ENCODE data around the gene YEATS4. TPM values are rescaled to one million over a fixed set of nuclear protein-coding genes. Genes with fewer than 3 reads are reported as not detected.

Gene YEATS4
- total RNA-seq, 2 experiments from 2014 or later = 26.2 TPM

- no peaks in the 10 kb centered on the region for H3K9me3 ChIP-seq (ENCODE audit: control insufficient read depth in 1 of 2, insufficient read depth in 1 of 2, low read length in 2 of 2)
- no peak for DNase-seq
- H3K4me1 Mint-ChIP-seq (ENCODE audit: low read depth) = peaks cover 18% of the 10 kb centered on the region
- no peaks in the 10 kb centered on the region for H3K27me3 ChIP-seq (ENCODE audit: control insufficient read depth in 1 of 2, insufficient read depth in 2 of 2, low read length in 2 of 2)
- ATAC-seq (ENCODE audit: poor library complexity) = no peak
- H3K4me3 Mint-ChIP-seq = no peak overlapping the region
- H3K4me1 ChIP-seq (ENCODE audit: insufficient read depth, low read length) = no peaks in the 10 kb centered on the region
- no peaks in the 10 kb centered on the region for H3K27me3 Mint-ChIP-seq
- H3K36me3 ChIP-seq (ENCODE audit: insufficient read depth, low read length) = peaks cover 59% of the 10 kb centered on the region
- ChIA-PET CTCF (interaction anchor here (0.8 kb wide), 1 partner anchor 17 kb away, joined by 3 read pairs; no protein-coding TSS in a partner anchor), POLR2A (no interaction called here)
- no peak overlapping the region for H3K27ac Mint-ChIP-seq
- no peak overlapping the region for H3K27ac ChIP-seq (ENCODE audit: low read depth in 1 of 2, low read length in 2 of 2)
- H3K36me3 Mint-ChIP-seq (ENCODE audit: low read depth) = peaks cover 79% of the 10 kb centered on the region
- TF ChIP-seq CTCF (IDR thresholded peaks at IDR 0.05) = no peak
- intact Hi-C loops (cut with DNase I, micrococcal nuclease) = no loop called here
- no peak overlapping the region for H3K4me3 ChIP-seq (ENCODE audit: low read length)
- H3K9me3 Mint-ChIP-seq = no peaks in the 10 kb centered on the region
Observed at GRCh38 chr12:69368171-69368570, 8.6 kb downstream of the YEATS4 start.

- Histone ChIP-seq H3K4me1 (ENCODE audit: insufficient read depth, low read length) (no peaks in the 10 kb centered on the region), H3K36me3 (ENCODE audit: insufficient read depth, low read length) (peaks cover 19% of the 10 kb centered on the region), H3K27me3 (ENCODE audit: control insufficient read depth in 1 of 2, insufficient read depth in 2 of 2, low read length in 2 of 2) (no peaks in the 10 kb centered on the region), H3K4me3 (ENCODE audit: low read length) (no peak overlapping the region), H3K9me3 (ENCODE audit: control insufficient read depth in 1 of 2, insufficient read depth in 1 of 2, low read length in 2 of 2) (no peaks in the 10 kb centered on the region), H3K27ac (ENCODE audit: low read depth in 1 of 2, low read length in 2 of 2) (no peak overlapping the region)
- Mint-ChIP-seq H3K9me3 (no peaks in the 10 kb centered on the region), H3K36me3 (ENCODE audit: low read depth) (peaks cover 65% of the 10 kb centered on the region), H3K27ac (no peak overlapping the region), H3K27me3 (no peaks in the 10 kb centered on the region), H3K4me1 (ENCODE audit: low read depth) (peaks cover 4% of the 10 kb centered on the region), H3K4me3 (no peak overlapping the region)
- ChIA-PET CTCF (interaction anchor here (0.9 kb wide), 1 partner anchor 11 kb away, joined by 3 read pairs; no protein-coding TSS in a partner anchor), POLR2A (no interaction called here)
- intact Hi-C loops (cut with DNase I, micrococcal nuclease) = no loop called here
- ATAC-seq (ENCODE audit: poor library complexity) (no peak), DNase-seq (no peak)
- TF ChIP-seq CTCF (IDR thresholded peaks at IDR 0.05) = no peak
Observed at GRCh38 chr12:69383074-69383473, 23.5 kb downstream of the YEATS4 start.

GRCh38 chr12:69385038-69385437 lies 25.5 kb downstream of the YEATS4 start:
- no peak for DNase-seq
- no peaks in the 10 kb centered on the region for H3K9me3 Mint-ChIP-seq
- no peaks in the 10 kb centered on the region for H3K27me3 ChIP-seq (ENCODE audit: control insufficient read depth in 1 of 2, insufficient read depth in 2 of 2, low read length in 2 of 2)
- no peaks in the 10 kb centered on the region for H3K27me3 Mint-ChIP-seq
- ATAC-seq (ENCODE audit: poor library complexity) = no peak
- ChIA-PET POLR2A (no interaction called here), CTCF (interaction anchor here (0.7 to 2.0 kb wide), 3 partner anchors 17 to 186 kb away, joined by 3 to 5 read pairs (median 3); no protein-coding TSS in a partner anchor)
- no peaks in the 10 kb centered on the region for H3K9me3 ChIP-seq (ENCODE audit: control insufficient read depth in 1 of 2, insufficient read depth in 1 of 2, low read length in 2 of 2)
- peaks cover 63% of the 10 kb centered on the region for H3K36me3 Mint-ChIP-seq (ENCODE audit: low read depth)
- no peak overlapping the region for H3K4me3 Mint-ChIP-seq
- no peak overlapping the region for H3K27ac ChIP-seq (ENCODE audit: low read depth in 1 of 2, low read length in 2 of 2)
- peaks cover 10% of the 10 kb centered on the region for H3K36me3 ChIP-seq (ENCODE audit: insufficient read depth, low read length)
- no peak for TF ChIP-seq CTCF (IDR thresholded peaks at IDR 0.05)
- no peaks in the 10 kb centered on the region for H3K4me1 ChIP-seq (ENCODE audit: insufficient read depth, low read length)
- no peaks in the 10 kb centered on the region for H3K4me1 Mint-ChIP-seq (ENCODE audit: low read depth)
- intact Hi-C loops (cut with DNase I, micrococcal nuclease) = loop anchor here in 1 of 2 experiments (5.0 kb wide), 1 partner anchor 72 kb away; no protein-coding TSS in a partner anchor
- no peak overlapping the region for H3K4me3 ChIP-seq (ENCODE audit: low read length)
- no peak overlapping the region for H3K27ac Mint-ChIP-seq

Measured in CD4-positive, alpha-beta T cell (primary cell).